Measurements from ENCODE around the gene EYS.

Gene EYS

DNA sequence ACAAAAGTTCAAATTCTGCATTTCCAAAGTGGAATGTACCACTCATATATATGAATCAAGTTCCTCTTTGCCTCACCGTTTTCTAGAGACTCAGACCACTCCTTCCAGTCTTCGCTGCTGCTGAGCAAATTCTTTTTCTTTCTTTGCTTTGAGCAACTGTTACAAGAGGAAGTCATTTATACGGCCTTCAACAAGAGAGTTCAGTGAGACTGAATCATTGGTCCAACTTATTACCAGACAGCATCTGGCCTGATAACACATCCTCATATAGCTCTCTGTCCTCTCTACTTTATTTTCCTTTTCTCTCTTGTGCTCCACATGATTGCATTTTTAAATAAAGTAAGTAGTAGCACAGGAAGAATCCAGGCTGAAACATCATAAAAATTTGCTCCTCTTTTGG, 1418.7 kb downstream of the EYS start:
- peaks cover 8% of the 10 kb centered on the region for H3K4me1 ChIP-seq (ENCODE audit: control insufficient read depth, insufficient read depth, low read length, unreplicated experiment)
- H3K79me2 ChIP-seq (ENCODE audit: control insufficient read depth, insufficient read depth, low read length, unreplicated experiment) = no peaks in the 10 kb centered on the region
- no peak overlapping the region for H2AFZ ChIP-seq (ENCODE audit: low read length, unreplicated experiment)
- H3K36me3 ChIP-seq (ENCODE audit: insufficient read depth, low read length) = no peaks in the 10 kb centered on the region
- H3K27ac ChIP-seq (ENCODE audit: low read depth, low read length) = no peak overlapping the region
- no peaks in the 10 kb centered on the region for H3K27me3 ChIP-seq (ENCODE audit: insufficient read depth, low read length)
- H3K4me3 ChIP-seq (ENCODE audit: low read depth, low read length) = no peak overlapping the region

DNA sequence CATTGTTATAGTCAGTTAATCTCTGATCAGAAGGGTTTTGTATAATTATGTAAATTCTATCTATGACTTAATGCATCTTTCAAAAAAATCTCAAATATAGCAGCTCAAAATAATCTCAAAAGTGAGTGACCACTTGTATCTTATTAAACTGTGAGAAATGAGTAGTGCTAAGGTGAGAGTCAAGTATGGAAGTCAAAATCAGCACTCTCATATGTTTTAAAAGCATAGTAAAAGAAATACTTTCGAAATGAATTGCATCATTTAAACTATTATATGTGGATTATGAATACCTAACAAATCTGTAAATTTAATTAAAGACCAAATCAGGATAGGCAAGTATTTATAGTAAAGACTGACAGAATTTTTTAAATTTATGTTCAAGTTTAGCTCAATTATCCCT, 1425.9 kb downstream of the EYS start:
- H3K4me3 ChIP-seq (ENCODE audit: low read depth, low read length) = no peak overlapping the region
- H3K36me3 ChIP-seq (ENCODE audit: insufficient read depth, low read length) = no peaks in the 10 kb centered on the region
- no peak overlapping the region for H3K27ac ChIP-seq (ENCODE audit: low read depth, low read length)
- no peak overlapping the region for H2AFZ ChIP-seq (ENCODE audit: low read length, unreplicated experiment)
- no peaks in the 10 kb centered on the region for H3K27me3 ChIP-seq (ENCODE audit: insufficient read depth, low read length)
- H3K79me2 ChIP-seq (ENCODE audit: control insufficient read depth, insufficient read depth, low read length, unreplicated experiment) = no peaks in the 10 kb centered on the region
- H3K4me1 ChIP-seq (ENCODE audit: control insufficient read depth, insufficient read depth, low read length, unreplicated experiment) = no peaks in the 10 kb centered on the region

DNA sequence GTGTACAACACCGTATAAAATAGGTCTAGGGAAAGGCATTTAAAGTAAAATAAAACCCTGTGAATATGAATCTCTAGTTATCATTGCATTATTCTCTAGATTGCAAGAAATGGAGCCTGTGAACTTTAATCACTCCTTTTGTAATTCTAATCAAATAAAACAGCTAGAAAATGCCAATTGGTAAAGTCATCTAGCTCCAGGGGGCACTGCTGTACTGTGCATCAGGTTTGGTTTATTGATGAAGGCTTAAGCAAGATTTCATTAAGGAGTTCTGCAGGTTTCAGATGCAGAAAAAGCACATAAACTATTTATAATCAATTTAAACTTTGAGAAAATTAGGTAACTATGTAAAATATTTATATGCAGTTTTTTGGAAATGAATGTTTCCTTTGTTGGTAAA, 1426.5 kb downstream of the EYS start:
- H3K79me2 ChIP-seq (ENCODE audit: control insufficient read depth, insufficient read depth, low read length, unreplicated experiment) = no peaks in the 10 kb centered on the region
- H3K36me3 ChIP-seq (ENCODE audit: insufficient read depth, low read length) = no peaks in the 10 kb centered on the region
- no peaks in the 10 kb centered on the region for H3K27me3 ChIP-seq (ENCODE audit: insufficient read depth, low read length)
- no peak overlapping the region for H2AFZ ChIP-seq (ENCODE audit: low read length, unreplicated experiment)
- H3K27ac ChIP-seq (ENCODE audit: low read depth, low read length) = no peak overlapping the region
- H3K4me1 ChIP-seq (ENCODE audit: control insufficient read depth, insufficient read depth, low read length, unreplicated experiment) = no peaks in the 10 kb centered on the region
- no peak overlapping the region for H3K4me3 ChIP-seq (ENCODE audit: low read depth, low read length)

DNA sequence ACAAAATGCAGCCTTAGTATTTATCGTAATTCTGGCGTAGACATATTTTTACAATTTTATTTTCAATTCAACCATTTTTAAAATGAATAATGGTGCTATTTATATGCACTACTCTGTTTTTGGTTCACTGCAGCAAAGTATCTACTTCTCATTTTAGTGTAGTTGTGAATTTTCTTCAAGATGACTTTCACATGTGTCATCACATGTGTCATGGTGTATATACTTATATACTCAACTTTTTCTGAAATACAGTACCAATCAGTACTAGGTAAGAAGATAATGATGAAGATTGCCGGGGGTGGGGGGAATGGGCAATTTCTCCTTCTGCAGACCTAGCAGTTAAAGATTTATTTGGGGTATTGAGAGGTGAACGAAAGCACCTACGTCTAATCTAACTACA, 1436.9 kb downstream of the EYS start:
- Histone ChIP-seq H3K4me3 (ENCODE audit: low read depth, low read length) (no peak overlapping the region), H3K4me1 (ENCODE audit: control insufficient read depth, insufficient read depth, low read length, unreplicated experiment) (no peaks in the 10 kb centered on the region), H3K36me3 (ENCODE audit: insufficient read depth, low read length) (no peaks in the 10 kb centered on the region), H2AFZ (ENCODE audit: low read length, unreplicated experiment) (no peak overlapping the region), H3K27ac (ENCODE audit: low read depth, low read length) (no peak overlapping the region), H3K27me3 (ENCODE audit: insufficient read depth, low read length) (no peaks in the 10 kb centered on the region), H3K79me2 (ENCODE audit: control insufficient read depth, insufficient read depth, low read length, unreplicated experiment) (no peaks in the 10 kb centered on the region)

DNA sequence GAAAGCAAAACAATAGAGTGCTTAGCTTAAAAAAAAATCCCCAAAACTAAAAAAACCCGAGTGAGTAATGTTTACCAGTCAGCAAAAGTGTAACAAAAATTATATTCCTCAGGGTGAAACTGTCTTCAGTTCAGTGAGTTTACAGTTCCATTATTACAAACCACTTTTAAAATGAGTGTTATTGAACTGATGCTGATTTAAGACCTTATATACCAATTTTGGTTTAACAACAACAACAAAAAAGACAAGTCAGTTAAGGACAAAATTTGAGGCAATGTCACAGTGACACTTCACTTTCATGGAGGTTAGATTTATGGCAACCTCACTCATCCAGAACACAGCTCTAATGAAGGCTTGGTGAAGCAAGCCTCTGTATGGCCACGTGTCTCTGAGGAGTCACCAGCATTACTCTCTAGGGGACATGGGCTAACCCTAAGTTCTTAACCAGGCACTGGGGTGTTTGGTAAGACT, 1440.6 kb downstream of the EYS start:
- Histone ChIP-seq H3K27me3 (ENCODE audit: insufficient read depth, low read length) (no peaks in the 10 kb centered on the region), H3K4me1 (ENCODE audit: control insufficient read depth, insufficient read depth, low read length, unreplicated experiment) (peaks cover 5% of the 10 kb centered on the region), H2AFZ (ENCODE audit: low read length, unreplicated experiment) (peak overlapping the region; percentile 48), H3K79me2 (ENCODE audit: control insufficient read depth, insufficient read depth, low read length, unreplicated experiment) (no peaks in the 10 kb centered on the region), H3K4me3 (ENCODE audit: low read depth, low read length) (no peak overlapping the region), H3K36me3 (ENCODE audit: insufficient read depth, low read length) (no peaks in the 10 kb centered on the region), H3K27ac (ENCODE audit: low read depth, low read length) (no peak overlapping the region)

DNA sequence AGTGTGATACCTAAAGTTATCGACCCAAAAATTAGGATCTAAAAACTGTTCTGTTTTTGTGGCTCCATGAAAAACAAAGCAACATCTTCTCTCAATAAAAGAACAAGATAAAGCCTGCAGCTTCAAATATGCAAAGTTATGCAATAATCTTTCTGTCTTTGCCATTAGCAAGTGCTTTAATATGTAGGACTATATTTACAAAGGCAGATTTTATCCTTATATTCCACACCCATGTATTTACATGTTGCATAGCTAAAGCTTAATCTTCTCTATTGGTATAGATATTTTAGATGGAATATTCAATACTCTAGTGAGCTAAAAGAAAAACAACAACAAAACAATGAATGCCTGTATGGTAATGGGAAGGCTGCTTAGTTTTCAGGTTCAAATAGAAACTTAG, 1443.2 kb downstream of the EYS start:
- H3K4me3 ChIP-seq (ENCODE audit: low read depth, low read length) = no peak overlapping the region
- no peak overlapping the region for H2AFZ ChIP-seq (ENCODE audit: low read length, unreplicated experiment)
- no peak overlapping the region for H3K27ac ChIP-seq (ENCODE audit: low read depth, low read length)
- H3K27me3 ChIP-seq (ENCODE audit: insufficient read depth, low read length) = no peaks in the 10 kb centered on the region
- no peaks in the 10 kb centered on the region for H3K79me2 ChIP-seq (ENCODE audit: control insufficient read depth, insufficient read depth, low read length, unreplicated experiment)
- peaks cover 5% of the 10 kb centered on the region for H3K4me1 ChIP-seq (ENCODE audit: control insufficient read depth, insufficient read depth, low read length, unreplicated experiment)
- H3K36me3 ChIP-seq (ENCODE audit: insufficient read depth, low read length) = no peaks in the 10 kb centered on the region

DNA sequence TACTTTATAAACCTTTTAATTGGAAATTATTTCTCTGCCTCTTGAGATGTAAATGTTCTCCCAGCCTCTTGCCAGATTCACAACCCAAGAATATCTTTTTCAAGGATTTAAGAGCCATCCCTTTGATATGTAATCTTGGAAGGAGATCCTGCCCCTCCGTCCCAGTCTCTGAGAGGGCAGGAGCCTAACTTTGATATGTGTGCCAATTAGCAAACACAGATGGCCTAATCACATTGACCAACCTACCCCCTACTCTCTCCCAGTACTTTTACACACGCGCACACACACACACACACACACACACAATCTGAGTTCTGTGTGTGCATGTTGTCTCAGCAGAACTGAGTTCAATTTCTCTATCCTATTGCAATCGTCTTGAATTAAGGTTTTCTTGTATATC, 1447.7 kb downstream of the EYS start:
- Histone ChIP-seq H3K36me3 (ENCODE audit: insufficient read depth, low read length) (no peaks in the 10 kb centered on the region), H3K4me1 (ENCODE audit: control insufficient read depth, insufficient read depth, low read length, unreplicated experiment) (peaks cover 5% of the 10 kb centered on the region), H3K27ac (ENCODE audit: low read depth, low read length) (no peak overlapping the region), H3K4me3 (ENCODE audit: low read depth, low read length) (no peak overlapping the region), H3K79me2 (ENCODE audit: control insufficient read depth, insufficient read depth, low read length, unreplicated experiment) (no peaks in the 10 kb centered on the region), H3K27me3 (ENCODE audit: insufficient read depth, low read length) (no peaks in the 10 kb centered on the region), H2AFZ (ENCODE audit: low read length, unreplicated experiment) (no peak overlapping the region)

DNA sequence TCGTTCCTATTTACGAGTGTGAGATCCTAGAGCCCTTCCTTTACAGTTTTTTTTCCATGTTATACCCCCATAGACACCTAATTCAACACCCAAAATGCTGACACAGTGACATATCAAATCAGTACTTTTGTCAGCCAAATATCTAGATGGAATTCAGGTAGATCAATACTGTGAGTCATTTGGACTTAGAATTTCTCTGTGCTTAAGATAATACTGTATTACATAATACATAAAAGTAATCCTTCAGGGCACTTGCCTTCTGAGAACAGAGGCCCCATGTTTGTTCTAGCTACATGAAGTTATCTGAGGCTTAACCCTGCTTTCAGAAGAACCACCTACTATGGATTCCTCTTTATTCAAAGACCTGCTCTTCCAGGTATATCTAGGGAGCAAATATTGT, 1448.3 kb downstream of the EYS start:
- no peak overlapping the region for H3K4me3 ChIP-seq (ENCODE audit: low read depth, low read length)
- no peaks in the 10 kb centered on the region for H3K79me2 ChIP-seq (ENCODE audit: control insufficient read depth, insufficient read depth, low read length, unreplicated experiment)
- H3K27ac ChIP-seq (ENCODE audit: low read depth, low read length) = no peak overlapping the region
- no peak overlapping the region for H2AFZ ChIP-seq (ENCODE audit: low read length, unreplicated experiment)
- H3K36me3 ChIP-seq (ENCODE audit: insufficient read depth, low read length) = no peaks in the 10 kb centered on the region
- H3K4me1 ChIP-seq (ENCODE audit: control insufficient read depth, insufficient read depth, low read length, unreplicated experiment) = peaks cover 5% of the 10 kb centered on the region
- H3K27me3 ChIP-seq (ENCODE audit: insufficient read depth, low read length) = no peaks in the 10 kb centered on the region

DNA sequence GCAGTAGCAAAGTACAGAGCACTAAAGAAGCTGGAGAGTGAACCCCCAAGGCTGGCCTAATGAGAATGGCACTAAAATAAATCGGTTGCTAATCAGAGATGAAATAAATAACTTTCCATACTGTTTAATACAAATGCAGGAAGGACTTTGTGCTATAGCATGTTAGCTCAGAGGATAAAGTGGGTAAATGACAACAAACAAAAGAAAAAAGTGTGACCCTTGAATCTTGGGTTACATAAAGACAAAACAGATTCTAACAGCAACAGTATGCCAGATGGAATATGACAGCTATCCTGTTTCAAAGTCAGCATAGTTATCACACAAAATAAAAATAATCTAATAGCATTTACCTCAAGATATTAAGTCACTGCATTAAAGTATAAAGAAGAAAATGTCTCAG, 1448.7 kb downstream of the EYS start:
- no peaks in the 10 kb centered on the region for H3K36me3 ChIP-seq (ENCODE audit: insufficient read depth, low read length)
- H3K4me3 ChIP-seq (ENCODE audit: low read depth, low read length) = no peak overlapping the region
- H3K27ac ChIP-seq (ENCODE audit: low read depth, low read length) = no peak overlapping the region
- no peak overlapping the region for H2AFZ ChIP-seq (ENCODE audit: low read length, unreplicated experiment)
- no peaks in the 10 kb centered on the region for H3K27me3 ChIP-seq (ENCODE audit: insufficient read depth, low read length)
- H3K79me2 ChIP-seq (ENCODE audit: control insufficient read depth, insufficient read depth, low read length, unreplicated experiment) = no peaks in the 10 kb centered on the region
- H3K4me1 ChIP-seq (ENCODE audit: control insufficient read depth, insufficient read depth, low read length, unreplicated experiment) = peaks cover 2% of the 10 kb centered on the region

DNA sequence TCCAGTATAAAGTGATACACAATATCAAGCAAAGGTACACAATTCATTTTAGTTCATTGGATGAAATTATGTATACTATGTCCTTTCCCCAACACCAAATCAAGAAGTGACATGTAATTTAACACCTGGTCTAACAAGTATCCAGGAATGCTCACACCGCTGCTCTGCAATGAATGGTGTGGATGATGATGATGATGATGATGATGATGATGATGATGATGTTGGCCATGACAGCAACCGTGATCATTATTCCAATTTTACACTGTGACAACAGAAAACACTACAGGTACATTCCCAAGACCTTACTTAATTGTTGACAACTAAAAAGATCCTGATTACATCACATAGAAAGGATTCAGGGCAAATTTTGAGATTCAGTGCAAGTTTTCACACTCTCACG, 1449.4 kb downstream of the EYS start:
- no peaks in the 10 kb centered on the region for H3K27me3 ChIP-seq (ENCODE audit: insufficient read depth, low read length)
- H3K4me3 ChIP-seq (ENCODE audit: low read depth, low read length) = no peak overlapping the region
- no peak overlapping the region for H3K27ac ChIP-seq (ENCODE audit: low read depth, low read length)
- no peaks in the 10 kb centered on the region for H3K79me2 ChIP-seq (ENCODE audit: control insufficient read depth, insufficient read depth, low read length, unreplicated experiment)
- no peaks in the 10 kb centered on the region for H3K36me3 ChIP-seq (ENCODE audit: insufficient read depth, low read length)
- no peaks in the 10 kb centered on the region for H3K4me1 ChIP-seq (ENCODE audit: control insufficient read depth, insufficient read depth, low read length, unreplicated experiment)
- no peak overlapping the region for H2AFZ ChIP-seq (ENCODE audit: low read length, unreplicated experiment)

DNA sequence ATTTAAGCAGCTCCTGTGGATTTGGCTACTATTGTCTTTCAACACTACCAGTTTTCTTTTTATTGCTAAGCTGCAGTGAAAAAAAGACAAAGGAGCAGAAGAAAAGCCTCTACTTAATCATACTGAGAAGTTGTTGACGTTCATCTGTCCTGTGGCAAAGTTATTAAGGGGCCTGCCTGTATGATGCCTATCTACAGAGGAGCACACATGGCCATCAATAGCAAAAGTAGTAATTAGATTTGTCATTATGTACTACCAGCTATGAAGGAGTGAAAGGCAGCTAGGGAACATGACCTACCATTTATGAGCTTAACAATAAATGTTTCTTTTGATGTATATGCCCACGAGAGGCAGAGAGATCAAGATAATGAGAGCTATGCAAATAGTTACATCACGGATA, 1450.5 kb downstream of the EYS start:
- no peaks in the 10 kb centered on the region for H3K4me1 ChIP-seq (ENCODE audit: control insufficient read depth, insufficient read depth, low read length, unreplicated experiment)
- H3K36me3 ChIP-seq (ENCODE audit: insufficient read depth, low read length) = no peaks in the 10 kb centered on the region
- H3K27ac ChIP-seq (ENCODE audit: low read depth, low read length) = no peak overlapping the region
- H2AFZ ChIP-seq (ENCODE audit: low read length, unreplicated experiment) = no peak overlapping the region
- H3K4me3 ChIP-seq (ENCODE audit: low read depth, low read length) = no peak overlapping the region
- no peaks in the 10 kb centered on the region for H3K79me2 ChIP-seq (ENCODE audit: control insufficient read depth, insufficient read depth, low read length, unreplicated experiment)
- no peaks in the 10 kb centered on the region for H3K27me3 ChIP-seq (ENCODE audit: insufficient read depth, low read length)

DNA sequence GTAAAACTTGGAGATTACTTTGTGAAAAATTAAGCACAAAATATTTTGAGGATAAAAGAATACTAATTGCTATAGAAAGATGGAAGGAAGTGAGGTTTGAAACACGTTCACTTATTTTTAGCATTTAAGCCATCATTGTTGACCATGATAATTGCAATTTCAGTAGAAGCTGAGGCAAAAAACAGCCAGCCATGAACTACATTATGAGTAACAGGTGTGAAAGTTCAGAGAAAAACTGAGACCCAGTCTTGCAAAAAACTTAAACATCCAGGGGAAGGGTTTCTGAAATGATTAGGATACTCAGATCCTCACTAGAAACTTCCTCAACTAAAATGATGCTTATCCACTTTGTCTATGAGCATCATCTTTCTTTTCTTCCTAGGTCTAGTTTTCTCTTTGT, 1452.0 kb downstream of the EYS start:
- no peak overlapping the region for H3K27ac ChIP-seq (ENCODE audit: low read depth, low read length)
- no peak overlapping the region for H2AFZ ChIP-seq (ENCODE audit: low read length, unreplicated experiment)
- no peaks in the 10 kb centered on the region for H3K36me3 ChIP-seq (ENCODE audit: insufficient read depth, low read length)
- H3K27me3 ChIP-seq (ENCODE audit: insufficient read depth, low read length) = no peaks in the 10 kb centered on the region
- no peak overlapping the region for H3K4me3 ChIP-seq (ENCODE audit: low read depth, low read length)
- no peaks in the 10 kb centered on the region for H3K4me1 ChIP-seq (ENCODE audit: control insufficient read depth, insufficient read depth, low read length, unreplicated experiment)
- no peaks in the 10 kb centered on the region for H3K79me2 ChIP-seq (ENCODE audit: control insufficient read depth, insufficient read depth, low read length, unreplicated experiment)
